Right ventricle myocardium superior (tissue), 1 donor: ENCODE measurements around the gene UGT1A4. TPM values are rescaled to one million over a fixed set of nuclear protein-coding genes. Genes with fewer than 3 reads are reported as not detected.
"Not testable (repeated sequence)": the region's sequence is repeated elsewhere in the genome, so short reads cannot be mapped to it uniquely, and the experiment has no call there.

Experiments
- ATAC-seq: fragments of 200-7000 bp; cut with Tn5 transposase; one replicate; pipeline ENCODE4 v1.9.1; 2020; ENCODE audit warnings: mild to moderate bottlenecking; ENCODE audit not compliant: poor library complexity
- DNase-seq: peaks from one replicate; pipeline ENCODE4 v3.0.0-alpha.2; 2020
- intact Hi-C: fragments of 100-400 bp; cut with DNase I; formaldehyde crosslinking; loops from one replicate; pipeline ENCODE4 v1.11.2; 2022
- total RNA-seq: library from RNA; stranded (reverse); fragmentation: NEBNext Ultra II Directional; extraction: Animal tissue kit (Norgen Biotek cat#: 25700); gene quantifications from one replicate; pipeline ENCODE4 v1.2.1, GENCODE V29; 2021
- donor health status: DM: no; HTN: yes; CAD: no; lungs with severe emphysema.

Gene UGT1A4
- total RNA-seq, 1 donor from 2014 or later = not detected

- intact Hi-C loops = no loop called here
- no peak for ATAC-seq
- DNase-seq = no peak
Measured at GRCh38 chr2:233743464-233744259, 25.1 kb downstream of the UGT1A4 start.

DNA sequence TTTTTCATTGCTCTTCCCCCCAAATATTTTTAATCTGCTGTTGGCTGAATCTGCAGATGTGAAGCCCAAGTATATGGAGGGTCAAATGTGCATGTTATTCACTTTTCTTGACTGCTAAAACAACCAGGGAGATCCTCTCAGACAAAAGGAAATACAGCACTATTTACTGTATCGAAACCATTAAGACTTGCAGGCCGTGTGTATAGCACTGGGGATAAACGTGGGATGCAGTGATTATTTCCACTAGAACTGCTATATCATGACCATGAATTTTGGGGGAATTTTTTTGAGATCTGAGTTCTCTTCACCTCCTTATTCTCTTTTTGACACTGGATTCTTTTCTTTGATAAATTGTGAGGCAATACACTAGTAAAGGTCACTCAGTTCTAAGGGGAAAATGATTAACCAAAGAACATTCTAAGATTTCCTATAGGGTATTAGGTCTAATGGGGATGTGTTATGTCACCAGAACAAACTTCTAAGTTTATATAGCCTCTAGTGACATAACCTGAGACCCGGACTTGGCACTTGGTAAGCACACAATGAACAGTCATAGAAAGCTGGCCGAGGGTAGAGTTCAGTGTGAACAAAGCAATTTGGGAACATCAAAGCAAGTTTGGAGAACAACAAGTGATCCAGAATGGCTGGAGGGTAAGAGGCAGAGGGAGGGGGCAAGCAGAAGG lies 26.7 kb downstream of the UGT1A4 start:
- intact Hi-C loops = no loop called here

GRCh38 chr2:233745838-233746237 lies 27.3 kb downstream of the UGT1A4 start:
- ATAC-seq, intact Hi-C loops, DNase-seq: not testable (repeated sequence)

More for the DNA sequence above, 26.7 kb downstream of the UGT1A4 start:
- DNase-seq (no peak), ATAC-seq (no peak)

DNA sequence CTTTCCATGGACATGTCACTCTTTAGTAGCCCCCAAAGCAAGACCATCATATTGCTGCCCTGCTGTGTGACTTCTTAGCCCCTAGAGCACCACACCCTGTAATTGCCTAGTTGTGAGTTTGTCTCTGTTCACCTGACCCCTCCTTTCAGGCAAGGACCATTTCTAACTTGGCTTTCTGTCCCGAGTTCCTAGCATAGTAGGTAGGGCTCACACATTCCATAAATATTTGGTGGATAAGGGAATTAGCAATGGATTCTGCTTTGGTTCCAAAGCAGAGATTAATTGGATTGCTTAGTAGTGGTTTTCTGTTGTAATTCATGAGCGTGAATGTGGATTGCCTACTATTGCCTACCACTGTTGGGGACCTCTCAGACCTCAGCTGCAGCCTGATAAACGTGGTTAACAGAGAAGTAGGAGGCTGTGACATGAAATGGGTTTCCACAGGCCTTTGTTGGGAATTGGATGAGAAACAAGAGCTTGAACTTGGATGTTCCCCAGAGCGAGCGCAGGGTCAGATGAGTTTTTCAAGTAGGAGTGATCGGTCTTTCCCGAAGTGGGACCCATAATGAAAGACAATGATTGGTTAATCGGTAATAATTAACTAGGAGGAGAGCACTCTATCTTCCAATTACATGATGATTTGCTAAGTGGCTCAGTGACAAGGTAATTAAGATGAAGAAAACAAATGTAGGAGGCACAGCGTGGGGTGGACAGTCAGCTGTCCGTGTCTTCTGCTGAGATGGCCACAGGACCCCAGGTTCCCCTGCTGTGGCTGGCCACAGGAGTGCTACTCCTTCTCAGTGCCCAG lies 28.1 kb downstream of the UGT1A4 start:
- ATAC-seq = no peak
- no peak for DNase-seq
- intact Hi-C loops = no loop called here

GRCh38 chr2:233747283-233747544 lies 28.7 kb downstream of the UGT1A4 start:
- DNase-seq (no peak), ATAC-seq (no peak)
- intact Hi-C loops = no loop called here

DNA sequence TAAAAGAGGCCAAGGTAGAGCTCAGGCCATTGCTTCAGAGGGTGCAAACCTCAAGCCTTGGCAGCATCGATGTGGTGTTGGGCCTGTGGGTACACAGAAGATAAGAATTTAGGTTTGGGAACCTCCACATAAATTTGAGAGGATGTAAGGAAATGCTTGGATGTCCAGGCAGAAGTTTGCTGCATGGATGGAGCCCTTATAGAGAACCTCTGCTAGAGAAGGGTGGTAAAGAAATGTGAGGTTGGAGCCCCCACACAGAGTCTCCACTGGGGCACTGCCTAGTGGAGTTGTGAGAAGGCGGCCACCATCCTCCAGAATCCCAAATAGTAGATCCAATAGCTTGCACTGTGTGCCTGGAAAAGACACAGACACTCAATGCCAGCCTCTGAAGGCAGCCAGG lies 32.2 kb downstream of the UGT1A4 start:
- ATAC-seq, DNase-seq, intact Hi-C loops: not testable (repeated sequence)

- ATAC-seq, intact Hi-C loops, DNase-seq: not testable (repeated sequence)
Measured at GRCh38 chr2:233751212-233752009, 32.9 kb downstream of the UGT1A4 start.

DNA sequence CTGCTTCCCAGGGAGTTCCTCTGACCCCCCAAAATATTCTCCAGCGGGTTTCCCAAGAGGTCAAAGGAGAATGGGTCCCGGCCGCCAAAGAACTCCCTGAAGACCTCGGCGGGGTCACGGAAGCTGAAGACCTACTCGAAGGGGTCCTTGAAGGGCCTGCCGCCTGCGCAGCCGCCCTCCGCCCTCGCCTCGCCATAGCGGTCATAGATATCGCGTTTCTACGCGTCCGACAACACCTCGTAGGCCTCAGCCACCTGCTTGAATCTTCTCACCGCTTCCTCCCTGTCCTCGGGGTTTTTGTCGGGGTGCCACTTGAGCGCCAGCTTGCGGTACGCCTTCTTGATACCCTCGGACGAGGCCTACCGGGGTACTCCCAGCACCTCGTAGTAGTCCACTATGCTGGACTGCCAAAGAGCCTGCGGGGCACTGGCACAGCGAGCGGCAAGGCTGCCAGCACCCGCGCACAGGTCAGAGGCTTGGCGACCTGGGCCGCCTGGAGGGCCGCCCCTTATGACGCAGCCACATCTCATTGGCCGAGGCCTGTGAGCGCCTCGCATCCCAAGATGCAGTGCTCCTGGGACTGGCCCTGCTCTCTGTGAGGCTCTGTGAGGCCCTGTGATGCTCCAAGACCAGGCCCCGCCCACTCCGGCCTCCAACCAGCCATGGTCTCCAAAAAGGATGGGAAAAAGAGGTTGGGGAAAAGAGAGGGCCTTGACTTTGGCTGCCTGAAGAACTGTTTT lies 36.5 kb downstream of the UGT1A4 start:
- no peak for DNase-seq
- ATAC-seq = no peak
- intact Hi-C loops = no loop called here

DNA sequence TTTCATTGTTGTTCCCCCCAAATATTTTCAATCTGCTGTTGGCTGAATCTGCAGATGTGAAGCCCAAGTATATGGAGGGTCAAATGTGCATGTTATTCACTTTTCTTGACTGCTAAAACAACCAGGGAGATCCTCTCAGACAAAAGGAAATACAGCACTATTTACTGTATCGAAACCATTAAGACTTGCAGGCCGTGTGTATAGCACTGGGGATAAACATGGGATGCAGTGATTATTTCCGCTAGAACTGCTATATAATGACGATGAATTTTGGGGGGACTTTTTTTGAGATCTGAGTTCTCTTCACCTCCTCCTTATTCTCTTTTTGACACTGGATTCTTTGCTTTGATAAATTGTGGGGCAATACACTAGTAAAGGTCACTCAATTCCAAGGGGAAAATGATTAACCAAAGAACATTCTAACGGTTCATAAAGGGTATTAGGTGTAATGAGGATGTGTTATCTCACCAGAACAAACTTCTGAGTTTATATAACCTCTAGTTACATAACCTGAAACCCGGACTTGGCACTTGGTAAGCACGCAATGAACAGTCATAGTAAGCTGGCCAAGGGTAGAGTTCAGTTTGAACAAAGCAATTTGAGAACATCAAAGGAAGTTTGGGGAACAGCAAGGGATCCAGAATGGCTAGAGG lies 38.0 kb downstream of the UGT1A4 start:
- intact Hi-C loops = no loop called here
- DNase-seq (no peak), ATAC-seq (no peak)

DNA sequence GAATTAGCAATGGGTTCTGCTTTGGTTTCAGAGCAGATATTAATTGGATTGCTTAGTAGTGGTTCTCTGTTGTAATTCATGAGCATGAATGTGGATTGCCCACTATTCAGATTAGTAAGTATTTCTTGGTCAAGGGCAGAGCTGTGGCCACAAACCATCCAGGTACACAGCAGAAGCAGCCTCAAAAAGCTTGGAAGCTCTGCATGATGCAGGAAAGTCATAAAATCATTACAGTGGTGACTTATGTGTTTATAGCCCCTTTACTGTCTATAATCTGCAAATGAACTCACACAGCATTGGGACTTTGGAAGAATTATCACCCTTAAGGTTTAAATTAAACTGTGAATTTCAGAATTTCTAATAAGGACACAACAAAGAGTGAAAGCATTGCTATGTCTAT lies 39.6 kb downstream of the UGT1A4 start:
- intact Hi-C loops = no loop called here
- ATAC-seq (no peak), DNase-seq (no peak)

GRCh38 chr2:233758849-233759248 lies 40.3 kb downstream of the UGT1A4 start:
- no peak for DNase-seq
- ATAC-seq = no peak
- intact Hi-C loops = no loop called here

DNA sequence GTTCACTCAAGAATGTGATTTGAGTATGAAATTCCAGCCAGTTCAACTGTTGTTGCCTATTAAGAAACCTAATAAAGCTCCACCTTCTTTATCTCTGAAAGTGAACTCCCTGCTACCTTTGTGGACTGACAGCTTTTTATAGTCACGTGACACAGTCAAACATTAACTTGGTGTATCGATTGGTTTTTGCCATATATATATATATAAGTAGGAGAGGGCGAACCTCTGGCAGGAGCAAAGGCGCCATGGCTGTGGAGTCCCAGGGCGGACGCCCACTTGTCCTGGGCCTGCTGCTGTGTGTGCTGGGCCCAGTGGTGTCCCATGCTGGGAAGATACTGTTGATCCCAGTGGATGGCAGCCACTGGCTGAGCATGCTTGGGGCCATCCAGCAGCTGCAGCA lies 41.5 kb downstream of the UGT1A4 start, which contains the start of gene UGT1A1:
Gene UGT1A1, plus strand, starts transcription at position 228 of the 400 bp plus-strand sequence. Its CDS starts 18 bp downstream, at position 246.
- DNase-seq = no peak
- intact Hi-C loops = no loop called here
- no peak for ATAC-seq

- ATAC-seq (no peak), DNase-seq (no peak)
- intact Hi-C loops = no loop called here
Measured at GRCh38 chr2:233761040-233761769, 42.7 kb downstream of the UGT1A4 start.

DNA sequence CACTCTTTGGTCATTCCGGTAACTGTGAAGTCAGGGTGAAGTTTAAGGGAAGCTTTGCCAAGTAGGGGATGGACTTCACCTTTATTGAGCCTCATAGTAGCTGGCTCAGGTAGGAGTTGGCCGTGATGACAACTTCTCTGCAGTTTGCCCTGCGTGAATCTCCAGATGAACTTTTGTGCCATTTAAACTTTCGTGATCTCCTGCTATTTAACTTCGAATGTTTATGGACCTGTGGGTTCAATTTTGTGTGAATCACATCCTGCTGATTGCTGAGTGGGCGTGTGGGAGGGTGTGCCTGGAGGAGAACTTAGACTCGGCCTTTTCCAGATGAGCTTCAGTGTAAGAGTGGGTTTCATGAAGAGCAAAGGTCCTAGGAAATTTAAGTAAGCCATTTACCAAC lies 45.7 kb downstream of the UGT1A4 start:
- no peak for DNase-seq
- intact Hi-C loops = no loop called here
- ATAC-seq = no peak

DNA sequence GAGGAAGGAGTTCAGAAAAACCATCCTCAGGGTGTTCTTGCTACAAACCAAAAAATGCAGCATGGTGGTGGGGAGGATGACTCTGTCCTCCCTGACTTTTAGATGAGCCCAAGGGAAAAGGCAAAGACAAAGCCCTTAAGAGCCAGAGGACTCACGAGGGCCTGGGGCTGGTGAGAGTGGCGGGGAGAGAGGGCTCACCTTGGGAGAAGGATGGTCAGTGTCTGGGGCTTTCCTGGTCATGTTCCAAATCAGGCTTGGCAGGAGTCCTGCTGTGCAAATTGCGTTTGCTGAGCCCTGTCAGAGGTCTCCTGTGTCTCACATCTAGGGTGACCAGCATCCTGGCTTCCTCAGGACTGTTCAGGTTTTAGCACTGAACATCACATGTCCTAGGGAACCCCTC lies 46.2 kb downstream of the UGT1A4 start:
- intact Hi-C loops = no loop called here
- ATAC-seq = no peak
- no peak for DNase-seq

GRCh38 chr2:233766416-233766815 lies 47.9 kb downstream of the UGT1A4 start:
- intact Hi-C loops = no loop called here
- ATAC-seq (no peak), DNase-seq (no peak)

DNA sequence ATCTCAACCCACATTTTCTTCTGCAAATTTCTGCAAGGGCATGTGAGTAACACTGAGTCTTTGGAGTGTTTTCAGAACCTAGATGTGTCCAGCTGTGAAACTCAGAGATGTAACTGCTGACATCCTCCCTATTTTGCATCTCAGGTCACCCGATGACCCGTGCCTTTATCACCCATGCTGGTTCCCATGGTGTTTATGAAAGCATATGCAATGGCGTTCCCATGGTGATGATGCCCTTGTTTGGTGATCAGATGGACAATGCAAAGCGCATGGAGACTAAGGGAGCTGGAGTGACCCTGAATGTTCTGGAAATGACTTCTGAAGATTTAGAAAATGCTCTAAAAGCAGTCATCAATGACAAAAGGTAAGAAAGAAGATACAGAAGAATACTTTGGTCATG lies 49.5 kb downstream of the UGT1A4 start:
- intact Hi-C loops = no loop called here
- ATAC-seq = no peak
- no peak for DNase-seq
